Prostate gland (tissue), 2 donors: Measurements from ENCODE around the gene SLC49A3.

Experiments used
- POLR2A ChIP-seq: fragments of 450-650 bp; IDR thresholded peaks from one replicate; pipeline ENCODE4 v1.6.1; 2016; ENCODE audit warnings: antibody characterized with exemption, mild to moderate bottlenecking
- POLR2AphosphoS5 ChIP-seq: sonication (generic); formaldehyde crosslinking; IDR thresholded peaks from one replicate; pipeline ENCODE4 v1.6.1; 2017; ENCODE audit warnings: antibody characterized with exemption
- TF ChIP-seq, protein P1 (sequence below), 4 experiments: fragments of 200-600 bp in 2 of 4; fragments of 450-650 bp in 2 of 4; sonication (generic) in 2 of 4; IDR thresholded peaks; 1 replicate in 3 of 4; 2 replicates in 1 of 4; pipeline ENCODE4 v1.5.1; 2016 to 2019; ENCODE audit warnings: antibody characterized with exemption in 4 of 4, mild to moderate bottlenecking in 2 of 4, moderate library complexity in 2 of 4

- TF ChIP-seq, protein P1, sequence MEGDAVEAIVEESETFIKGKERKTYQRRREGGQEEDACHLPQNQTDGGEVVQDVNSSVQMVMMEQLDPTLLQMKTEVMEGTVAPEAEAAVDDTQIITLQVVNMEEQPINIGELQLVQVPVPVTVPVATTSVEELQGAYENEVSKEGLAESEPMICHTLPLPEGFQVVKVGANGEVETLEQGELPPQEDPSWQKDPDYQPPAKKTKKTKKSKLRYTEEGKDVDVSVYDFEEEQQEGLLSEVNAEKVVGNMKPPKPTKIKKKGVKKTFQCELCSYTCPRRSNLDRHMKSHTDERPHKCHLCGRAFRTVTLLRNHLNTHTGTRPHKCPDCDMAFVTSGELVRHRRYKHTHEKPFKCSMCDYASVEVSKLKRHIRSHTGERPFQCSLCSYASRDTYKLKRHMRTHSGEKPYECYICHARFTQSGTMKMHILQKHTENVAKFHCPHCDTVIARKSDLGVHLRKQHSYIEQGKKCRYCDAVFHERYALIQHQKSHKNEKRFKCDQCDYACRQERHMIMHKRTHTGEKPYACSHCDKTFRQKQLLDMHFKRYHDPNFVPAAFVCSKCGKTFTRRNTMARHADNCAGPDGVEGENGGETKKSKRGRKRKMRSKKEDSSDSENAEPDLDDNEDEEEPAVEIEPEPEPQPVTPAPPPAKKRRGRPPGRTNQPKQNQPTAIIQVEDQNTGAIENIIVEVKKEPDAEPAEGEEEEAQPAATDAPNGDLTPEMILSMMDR (IDR thresholded peaks at IDR 0.05): peak in 3 of 4 experiments; percentile 61 to 66 (median 62)
- TF ChIP-seq POLR2A (no peak), POLR2AphosphoS5 (peak; percentile 37)
These were observed 4.8 kb downstream of the SLC49A3 start for GRCh38 chr4:683982-684622.
